NCI-H82 treated with DMSO at 0.1 percent for 48 hours (cell line): Measurements from ENCODE around the gene SAMD14.
"Not testable (repeated sequence)": the region's sequence is repeated elsewhere in the genome, so short reads cannot be mapped to it uniquely, and the experiment has no call there.

Experiments
- DNase-seq: peaks from one replicate; lab custom pipeline; 2025; ENCODE audit not compliant: unreplicated experiment; lab: John Stamatoyannopoulos, UW

SAMD14 gene

GRCh38 chr17:50076591-50077235, 53.2 kb downstream of the SAMD14 start:
- peak; percentile 61 for DNase-seq

GRCh38 chr17:50076221-50076590, 53.8 kb downstream of the SAMD14 start:
- no peak for DNase-seq

- no peak for DNase-seq
Measured at GRCh38 chr17:50075446-50076032, 54.4 kb downstream of the SAMD14 start.

- no peak for DNase-seq
Measured at GRCh38 chr17:50074227-50074626, 55.7 kb downstream of the SAMD14 start.

GRCh38 chr17:50072925-50073324, 57.0 kb downstream of the SAMD14 start:
- DNase-seq = no peak

GRCh38 chr17:50072130-50072529, 57.8 kb downstream of the SAMD14 start:
- DNase-seq = no peak

GRCh38 chr17:50071692-50072091, 58.3 kb downstream of the SAMD14 start:
- no peak for DNase-seq

GRCh38 chr17:50070908-50071680, 58.9 kb downstream of the SAMD14 start:
- no peak for DNase-seq

GRCh38 chr17:50067996-50068395, 62.0 kb downstream of the SAMD14 start:
- no peak for DNase-seq

GRCh38 chr17:50066995-50067394, 63.0 kb downstream of the SAMD14 start:
- no peak for DNase-seq

- DNase-seq = no peak
Measured at GRCh38 chr17:50065056-50065455, 64.9 kb downstream of the SAMD14 start.

GRCh38 chr17:50064253-50065001, 65.5 kb downstream of the SAMD14 start:
- no peak for DNase-seq

- no peak for DNase-seq
Measured at GRCh38 chr17:50063561-50064252, 66.3 kb downstream of the SAMD14 start.

- no peak for DNase-seq
Measured at GRCh38 chr17:50062293-50063243, 67.4 kb downstream of the SAMD14 start.

- not testable (repeated sequence) for DNase-seq
Measured at GRCh38 chr17:50061713-50062045, 68.3 kb downstream of the SAMD14 start.

GRCh38 chr17:50060951-50061712, 68.8 kb downstream of the SAMD14 start:
- no peak for DNase-seq
